GM21529 (cell line): ENCODE measurements around the gene SLC10A4.
"Not testable (repeated sequence)": the region's sequence is repeated elsewhere in the genome, so short reads cannot be mapped to it uniquely, and the experiment has no call there.

Source experiments
- ATAC-seq: cut with Tn5 transposase; IDR thresholded peaks from one replicate; pipeline ENCODE4 v1.9.1; 2021; ENCODE audit not compliant: unreplicated experiment

SLC10A4 gene, protein sequence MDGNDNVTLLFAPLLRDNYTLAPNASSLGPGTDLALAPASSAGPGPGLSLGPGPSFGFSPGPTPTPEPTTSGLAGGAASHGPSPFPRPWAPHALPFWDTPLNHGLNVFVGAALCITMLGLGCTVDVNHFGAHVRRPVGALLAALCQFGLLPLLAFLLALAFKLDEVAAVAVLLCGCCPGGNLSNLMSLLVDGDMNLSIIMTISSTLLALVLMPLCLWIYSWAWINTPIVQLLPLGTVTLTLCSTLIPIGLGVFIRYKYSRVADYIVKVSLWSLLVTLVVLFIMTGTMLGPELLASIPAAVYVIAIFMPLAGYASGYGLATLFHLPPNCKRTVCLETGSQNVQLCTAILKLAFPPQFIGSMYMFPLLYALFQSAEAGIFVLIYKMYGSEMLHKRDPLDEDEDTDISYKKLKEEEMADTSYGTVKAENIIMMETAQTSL

DNA sequence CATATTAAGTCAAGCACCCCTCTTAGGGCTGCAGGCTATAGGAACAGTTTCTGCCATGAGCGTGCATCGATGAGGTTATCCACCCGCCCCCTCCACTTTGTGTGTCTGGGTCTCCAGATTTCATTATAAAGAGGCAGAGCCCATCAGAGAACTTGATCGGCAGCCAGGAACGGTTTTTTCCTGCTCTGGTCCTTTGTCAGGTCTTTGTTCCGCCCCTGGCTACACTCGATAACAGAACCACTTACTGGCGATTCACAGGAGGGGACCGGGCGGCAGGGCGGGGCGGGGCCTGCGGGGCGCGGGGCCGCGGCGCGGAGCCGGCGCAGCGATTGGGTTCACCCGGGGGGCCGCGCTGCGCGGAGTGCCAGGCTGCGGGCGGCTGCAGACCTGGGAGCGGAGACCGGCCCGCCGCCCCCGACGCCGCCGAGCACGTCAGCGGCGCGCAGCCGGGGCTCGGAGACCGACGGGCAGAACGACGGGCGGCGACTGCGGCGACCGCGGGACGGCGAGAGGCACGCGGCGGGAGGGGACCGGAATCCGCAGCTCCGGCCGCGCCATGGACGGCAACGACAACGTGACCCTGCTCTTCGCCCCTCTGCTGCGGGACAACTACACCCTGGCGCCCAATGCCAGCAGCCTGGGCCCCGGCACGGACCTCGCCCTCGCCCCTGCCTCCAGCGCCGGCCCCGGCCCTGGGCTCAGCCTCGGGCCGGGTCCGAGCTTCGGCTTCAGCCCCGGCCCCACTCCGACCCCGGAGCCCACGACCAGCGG lies at the start of gene SLC10A4:
TSS of gene SLC10A4 (plus strand) at position 338 of the 771 bp plus-strand sequence. CDS start at position 557, 219 bp downstream.
- ATAC-seq, result no peak

DNA sequence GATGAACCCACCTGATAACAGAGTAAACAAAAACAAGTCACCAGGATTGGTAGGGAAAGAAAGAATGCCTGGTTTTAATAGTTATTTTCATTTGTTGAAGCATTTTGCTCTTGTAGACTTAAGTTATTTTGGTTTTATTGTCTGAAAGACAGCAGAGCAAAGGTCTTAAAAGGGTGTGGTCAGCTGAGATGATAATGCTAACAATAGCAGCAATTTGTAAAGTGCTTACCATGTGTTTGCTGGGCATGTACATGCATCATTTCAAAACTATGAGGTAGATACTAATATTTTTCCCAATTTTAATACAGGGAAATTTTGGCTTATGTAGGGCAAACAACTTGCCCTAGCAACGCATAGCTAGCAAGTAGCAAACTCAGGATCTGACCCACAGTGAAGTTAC lies 46.8 kb upstream of the SLC10A4 start:
- ATAC-seq, result no peak

DNA sequence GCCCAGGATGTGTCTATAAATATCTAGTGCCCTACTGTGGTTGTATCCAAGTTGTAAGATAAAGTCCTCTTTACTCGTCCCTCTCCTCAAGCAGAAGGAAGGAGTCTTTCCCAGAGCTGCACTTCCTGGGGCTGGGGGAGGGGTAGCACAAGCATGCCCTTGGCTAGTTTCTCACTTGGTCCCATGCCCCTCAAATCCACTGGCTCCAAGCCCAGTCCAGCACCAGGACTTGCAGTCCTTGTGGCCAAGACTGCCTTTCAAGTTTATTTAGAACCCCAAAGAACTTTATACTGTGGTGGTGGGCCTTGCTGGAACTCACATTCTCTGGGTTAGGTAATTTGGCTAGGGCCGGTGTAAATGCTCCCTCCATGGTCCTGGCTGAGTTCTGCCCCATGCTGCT lies 43.2 kb upstream of the SLC10A4 start:
- no peak for ATAC-seq

DNA sequence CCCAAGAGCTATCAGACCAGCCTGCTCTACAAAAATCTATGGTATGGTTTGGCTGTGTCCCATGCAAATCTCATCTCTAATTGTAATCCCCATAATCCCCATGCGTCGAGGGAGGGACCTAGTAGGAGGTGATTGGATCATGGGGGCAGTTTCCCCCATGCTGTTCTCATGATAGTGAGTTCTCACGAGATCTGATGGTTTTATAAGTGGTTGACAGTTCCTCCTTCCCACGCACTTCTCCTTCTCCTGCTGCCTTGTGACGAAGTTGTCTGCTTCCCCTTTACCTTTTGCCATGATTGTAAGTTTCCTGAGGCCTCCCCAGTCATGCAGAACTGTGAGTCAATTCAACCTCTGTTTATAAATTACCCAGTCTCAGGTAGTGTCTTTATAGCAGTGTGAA lies 42.2 kb upstream of the SLC10A4 start:
- ATAC-seq, result not testable (repeated sequence)

DNA sequence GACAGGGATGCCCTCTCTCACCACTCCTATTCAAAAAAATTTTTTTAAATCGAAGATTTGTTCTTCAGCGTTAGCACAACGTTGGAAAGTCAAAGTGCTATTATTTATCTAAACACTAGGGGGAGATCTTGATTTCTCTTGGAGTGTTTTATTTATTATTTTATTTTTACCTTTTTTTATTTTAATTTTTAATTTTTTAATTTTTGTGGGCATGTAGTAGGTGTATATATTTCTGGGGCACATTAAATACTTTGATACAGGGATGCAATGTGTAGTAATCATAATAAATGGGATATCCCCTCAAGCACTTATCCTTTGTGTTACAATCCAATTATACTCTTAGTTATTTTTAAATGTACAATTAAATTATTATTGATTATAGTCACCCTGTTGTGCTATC lies 37.4 kb upstream of the SLC10A4 start:
- ATAC-seq, result no peak

DNA sequence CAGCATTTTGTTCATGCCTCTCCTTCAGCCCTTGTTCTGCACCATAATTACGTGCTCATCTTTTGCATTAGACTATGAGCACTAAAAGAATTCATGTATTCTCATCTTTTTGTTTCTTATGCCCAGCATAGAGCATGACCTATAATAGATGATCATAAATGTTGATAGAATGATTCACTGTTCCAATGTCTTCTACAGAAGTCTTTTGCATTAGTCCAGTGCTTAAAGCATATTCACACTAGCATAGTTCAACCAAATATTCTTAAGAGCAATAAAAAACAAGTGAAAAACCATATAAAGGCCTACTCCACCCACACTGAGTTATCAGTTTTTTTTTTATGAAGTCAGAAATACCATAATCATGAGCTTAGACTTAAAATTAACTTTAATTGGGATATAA lies 36.5 kb upstream of the SLC10A4 start:
- no peak for ATAC-seq

DNA sequence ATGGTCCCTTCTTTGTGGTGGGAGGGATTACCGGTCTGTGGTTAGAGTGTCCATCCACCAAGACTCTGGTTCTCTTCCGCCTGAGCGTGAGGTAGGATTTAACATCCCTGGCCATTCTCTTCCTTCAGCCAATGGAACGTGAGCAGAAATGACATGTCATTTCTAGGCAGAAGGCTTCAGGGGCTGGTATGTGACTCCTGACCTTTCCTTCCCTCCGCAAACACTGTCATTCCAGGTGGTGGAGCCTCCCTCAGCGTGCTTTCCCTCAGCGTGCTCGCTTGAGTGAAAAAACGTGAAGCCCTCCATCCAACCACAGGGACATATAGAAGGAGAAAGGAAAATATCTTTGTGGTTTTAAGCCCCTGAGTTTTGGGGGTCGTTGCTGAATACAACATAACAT lies 34.0 kb upstream of the SLC10A4 start:
- no peak for ATAC-seq

DNA sequence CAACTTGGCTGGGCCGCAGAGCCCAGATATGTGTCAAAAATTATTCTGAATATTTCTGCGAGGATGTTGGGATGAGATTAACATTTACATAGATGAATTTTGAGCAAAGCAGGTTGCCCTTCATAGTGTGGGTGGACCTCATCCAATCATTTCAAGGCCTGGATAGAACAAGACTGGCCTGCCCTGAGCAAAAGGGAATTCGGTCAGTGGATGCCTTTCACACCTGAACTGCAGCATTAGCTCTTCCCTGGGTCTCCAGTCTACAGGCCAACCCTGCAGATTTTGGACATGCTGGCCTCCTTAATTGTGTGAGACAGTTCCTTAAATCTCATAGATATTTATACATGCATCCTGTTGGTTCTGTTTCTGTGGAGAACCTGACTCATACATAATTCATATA lies 32.4 kb upstream of the SLC10A4 start:
- ATAC-seq, result no peak

DNA sequence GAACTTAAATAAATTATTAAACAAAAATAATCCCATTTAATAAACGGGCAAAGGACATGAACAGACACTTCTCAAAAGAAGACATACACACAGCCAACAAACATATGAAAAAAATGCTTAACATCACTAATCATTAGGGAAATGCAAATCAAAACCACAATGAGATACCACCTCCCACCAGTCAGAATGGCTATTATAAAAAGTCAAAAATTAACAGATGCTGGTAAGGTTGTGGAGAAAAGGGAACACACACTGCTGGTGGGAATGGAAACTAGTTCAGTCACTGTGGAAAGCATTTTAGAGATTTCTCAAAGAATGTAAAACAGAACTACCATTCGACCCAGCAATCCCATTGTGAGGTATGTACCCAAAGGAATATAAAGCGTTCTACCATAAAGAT lies 31.5 kb upstream of the SLC10A4 start:
- not testable (repeated sequence) for ATAC-seq

DNA sequence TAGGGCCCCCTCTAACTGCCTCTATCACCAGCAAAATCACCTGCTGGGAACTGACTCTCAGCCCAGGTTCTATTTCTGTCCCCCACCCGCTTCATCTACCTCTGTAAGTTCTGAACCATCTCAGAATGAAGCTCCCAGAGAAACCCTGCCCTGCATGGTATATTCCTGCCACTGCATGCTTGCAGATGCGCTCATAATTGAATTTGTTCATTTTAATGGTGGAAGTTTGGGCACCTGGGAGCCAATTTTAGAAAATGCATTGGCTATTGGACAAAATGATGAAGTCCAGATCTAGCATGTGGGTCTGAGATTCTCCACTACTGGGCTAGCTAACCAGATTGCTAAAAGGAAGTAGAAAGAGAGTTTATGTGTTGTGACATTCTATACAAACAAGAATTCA lies 28.6 kb upstream of the SLC10A4 start:
- no peak for ATAC-seq

DNA sequence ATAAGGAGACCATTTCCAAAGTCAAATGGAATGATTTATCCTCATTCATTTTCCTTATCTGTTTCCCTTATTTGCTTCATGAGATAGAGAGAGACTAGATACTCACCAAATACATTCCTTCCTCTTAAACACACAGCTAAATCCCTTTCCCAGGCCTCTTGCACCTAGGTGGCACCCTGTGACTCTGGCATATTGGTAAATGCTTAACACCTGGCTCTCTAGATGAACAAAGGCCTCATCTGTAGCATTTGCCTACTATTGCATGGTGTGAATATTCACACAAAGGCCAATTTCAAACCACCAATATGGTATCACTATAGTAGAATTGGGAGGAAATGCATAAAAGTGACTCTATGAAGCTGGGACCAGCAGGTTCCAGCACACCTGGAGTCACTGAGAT lies 22.1 kb upstream of the SLC10A4 start:
- ATAC-seq, result no peak

DNA sequence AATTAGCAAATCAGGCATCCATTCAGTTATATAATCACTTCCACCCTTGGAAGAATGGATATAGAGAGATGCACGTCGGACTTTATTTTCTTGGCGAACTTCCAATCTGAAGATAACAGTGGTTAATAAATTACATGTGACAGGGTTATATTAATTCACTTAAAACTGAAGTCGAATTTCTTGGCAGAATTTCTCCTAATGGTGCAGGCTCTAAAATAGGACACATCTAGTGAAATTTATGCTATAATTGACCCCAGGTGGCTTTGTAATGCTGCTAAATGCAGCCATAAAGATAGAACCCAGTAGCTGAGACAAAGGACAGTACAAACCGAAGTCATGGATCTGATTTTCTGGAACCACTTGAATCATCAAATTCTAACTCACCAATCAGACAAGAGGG lies 20.8 kb upstream of the SLC10A4 start:
- no peak for ATAC-seq

DNA sequence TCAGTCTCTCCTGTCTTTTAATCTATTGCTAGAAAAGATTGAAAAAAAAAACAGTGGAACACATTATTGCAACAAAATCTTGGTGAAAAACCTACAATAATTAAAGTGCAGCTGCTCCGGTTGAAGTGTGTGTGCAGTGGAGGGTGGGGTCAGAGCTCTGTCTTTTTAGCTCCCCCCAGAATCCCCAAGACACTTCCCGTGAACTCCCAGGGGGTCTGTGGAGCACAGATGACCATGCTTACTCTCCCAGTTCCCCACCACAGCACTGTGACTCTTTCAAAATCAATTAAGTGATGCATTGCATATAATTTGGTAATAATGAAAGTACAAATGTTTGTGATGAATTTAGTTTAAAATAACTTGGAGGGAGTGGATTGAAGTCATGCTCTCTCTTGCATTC lies 15.7 kb upstream of the SLC10A4 start:
- no peak for ATAC-seq

DNA sequence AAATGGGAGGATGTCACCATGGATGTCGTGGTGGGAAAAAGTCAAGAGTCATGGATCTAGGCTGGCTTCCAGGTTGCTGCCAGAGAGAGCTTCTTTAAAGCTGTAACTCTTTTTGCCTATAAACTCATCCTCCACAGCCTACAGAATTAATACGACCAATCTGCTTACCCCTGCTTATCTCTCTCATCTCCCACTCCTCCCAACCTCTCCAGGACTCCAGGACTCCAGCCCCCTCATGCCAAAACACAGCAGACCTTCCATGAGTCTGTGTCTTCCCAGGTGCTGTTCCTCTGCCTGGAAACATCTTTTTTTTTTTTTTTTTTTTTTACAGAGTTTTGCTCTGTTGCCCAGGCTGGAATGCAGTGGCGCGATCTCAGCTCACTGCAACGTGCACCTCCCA lies 15.3 kb upstream of the SLC10A4 start:
- ATAC-seq, result no peak

DNA sequence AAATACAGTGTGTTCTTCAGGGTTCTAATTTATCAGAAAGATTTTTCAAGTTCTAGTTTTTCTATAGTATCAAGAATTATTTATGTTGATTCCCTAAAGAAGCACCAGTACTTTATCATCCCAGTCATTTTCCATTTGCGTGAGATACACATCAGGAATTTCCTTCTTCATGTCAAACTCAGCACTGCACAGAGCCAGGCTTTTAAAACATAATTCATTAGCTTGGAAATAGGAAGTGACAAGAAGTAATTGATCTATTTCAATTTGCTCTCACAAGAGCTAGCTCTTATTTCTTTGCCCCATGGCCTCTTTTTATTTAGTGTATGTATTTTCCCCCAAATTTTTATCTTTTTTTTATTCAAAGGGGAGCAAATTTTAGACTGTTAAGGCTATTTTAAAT lies 13.0 kb upstream of the SLC10A4 start:
- ATAC-seq, result no peak

DNA sequence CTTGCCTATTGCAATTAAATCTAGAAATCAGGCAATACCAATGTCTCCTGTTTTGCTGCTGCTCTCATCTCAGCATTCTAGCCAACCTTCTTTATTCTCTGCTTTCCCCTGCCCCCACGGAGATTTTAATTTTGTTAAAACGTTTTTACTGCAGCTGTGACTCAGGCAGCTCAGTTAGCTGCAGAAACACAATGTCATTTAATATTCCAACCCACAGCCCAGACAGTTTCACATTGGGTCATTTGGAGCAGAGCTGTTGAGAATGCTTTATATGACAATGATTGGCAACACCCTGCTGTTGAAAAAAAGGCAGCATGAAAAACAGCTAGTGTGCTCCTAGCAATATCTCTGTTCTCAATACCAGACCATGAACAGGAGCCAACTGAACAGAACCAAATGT lies 12.6 kb upstream of the SLC10A4 start:
- ATAC-seq, result no peak

DNA sequence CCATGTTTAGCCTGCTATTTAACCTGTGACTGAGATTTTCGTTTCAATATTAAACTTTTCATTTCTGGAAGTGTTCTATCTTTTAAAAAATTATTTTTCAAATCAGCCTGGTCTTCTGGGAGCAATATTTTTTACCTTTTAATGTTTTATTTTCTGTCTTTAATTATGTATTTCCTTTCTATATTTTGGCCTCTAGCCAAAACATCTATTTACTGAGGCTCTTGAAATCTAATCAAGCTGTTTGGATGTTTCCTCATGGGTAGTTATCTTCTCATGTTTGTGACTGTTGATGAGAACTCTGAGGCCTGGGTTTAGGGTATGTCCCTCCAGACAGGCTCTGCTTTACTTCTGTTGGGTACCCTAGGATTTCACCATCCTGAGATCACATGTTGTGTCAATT lies 10.3 kb upstream of the SLC10A4 start:
- ATAC-seq, result no peak

DNA sequence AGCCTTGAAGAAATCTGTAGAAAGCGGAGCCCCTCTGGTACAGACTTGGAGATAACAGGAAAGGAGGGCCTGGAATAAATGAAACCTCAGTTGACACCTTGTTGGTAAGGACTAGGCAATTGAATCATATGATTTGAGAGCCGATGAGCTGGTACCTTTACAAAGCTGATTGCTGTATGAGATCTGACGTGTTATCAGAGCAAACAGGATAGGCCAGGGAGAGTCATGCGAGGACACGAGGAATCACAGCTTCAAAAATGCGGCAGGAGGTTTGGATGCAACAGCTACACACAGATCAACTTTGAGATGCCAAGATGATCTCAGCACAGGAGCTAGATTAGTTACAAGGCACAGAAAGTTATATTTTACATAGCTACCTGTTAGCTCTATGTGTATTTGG lies 7.4 kb upstream of the SLC10A4 start:
- no peak for ATAC-seq

DNA sequence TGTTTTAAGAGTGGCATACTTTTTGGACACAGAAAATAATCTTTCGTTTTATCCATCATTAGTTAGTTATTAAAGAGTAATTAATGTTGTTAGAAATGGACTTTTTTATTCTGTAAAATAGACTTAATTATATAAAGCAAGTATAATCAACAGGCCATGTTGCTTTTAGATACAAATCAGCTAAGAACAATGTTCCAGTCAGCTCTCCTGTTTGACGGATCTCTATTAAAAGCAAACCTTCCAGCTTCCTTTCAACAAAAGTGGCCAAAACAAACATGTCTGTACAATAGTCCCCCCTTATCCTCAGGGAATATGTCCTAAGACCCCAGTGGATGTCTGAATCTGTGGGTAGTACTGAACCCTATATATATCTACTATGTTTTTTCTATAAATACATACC lies 4.9 kb upstream of the SLC10A4 start:
- no peak for ATAC-seq

DNA sequence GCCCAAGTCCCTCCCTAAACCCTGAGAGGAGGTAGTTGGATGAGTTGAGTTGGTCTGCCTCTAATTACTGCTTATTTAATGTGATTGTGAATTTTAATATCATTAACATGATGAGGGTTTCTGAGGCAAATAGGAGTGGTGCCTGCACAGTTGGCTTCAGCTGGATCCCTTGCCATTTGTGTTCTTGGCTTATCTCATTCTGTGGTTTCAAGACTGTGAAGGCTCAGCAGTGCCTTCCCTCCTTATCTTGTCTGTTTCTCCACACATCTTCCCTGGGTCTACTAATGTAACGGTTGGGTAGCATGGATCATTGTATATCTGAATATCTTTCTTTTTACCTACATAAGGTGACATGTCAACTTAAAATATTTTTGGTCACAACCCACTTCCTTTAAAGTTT lies 1.6 kb upstream of the SLC10A4 start:
- ATAC-seq, result no peak

DNA sequence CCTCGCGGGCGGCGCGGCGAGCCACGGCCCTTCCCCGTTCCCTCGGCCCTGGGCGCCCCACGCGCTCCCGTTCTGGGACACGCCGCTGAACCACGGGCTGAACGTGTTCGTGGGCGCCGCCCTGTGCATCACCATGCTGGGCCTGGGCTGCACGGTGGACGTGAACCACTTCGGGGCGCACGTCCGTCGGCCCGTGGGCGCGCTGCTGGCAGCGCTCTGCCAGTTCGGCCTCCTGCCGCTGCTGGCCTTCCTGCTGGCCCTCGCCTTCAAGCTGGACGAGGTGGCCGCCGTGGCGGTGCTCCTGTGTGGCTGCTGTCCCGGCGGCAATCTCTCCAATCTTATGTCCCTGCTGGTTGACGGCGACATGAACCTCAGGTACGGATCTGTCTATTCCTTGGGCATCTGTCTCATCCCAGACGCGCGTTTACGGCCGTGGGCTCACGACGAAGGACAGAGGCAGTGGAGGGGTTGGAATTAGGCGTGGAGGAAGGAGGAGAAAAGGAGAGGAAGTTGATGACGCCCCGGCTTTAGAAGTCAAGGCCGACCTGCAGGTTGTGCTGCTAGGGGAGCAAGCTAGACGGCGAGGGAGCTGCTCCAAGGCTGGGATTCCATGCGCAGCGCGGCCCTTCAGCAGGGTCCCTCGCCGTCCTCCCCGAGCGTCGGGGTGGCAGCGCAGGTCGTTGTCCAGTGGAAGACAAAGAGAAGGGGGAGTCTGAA lies 792 bp downstream of the SLC10A4 start:
- ATAC-seq, result no peak
